Colonic mucosa (tissue), 4 donors: ENCODE results near the gene SV2A. TPM values are rescaled to one million over a fixed set of nuclear protein-coding genes. Genes with fewer than 3 reads are reported as not detected.
A peak's percentile ranks its signal among the peaks of the same experiment; 100 is the strongest.

ENCODE experiments used
- DNase-seq: peaks from one replicate; pipeline ENCODE4 v3.0.0-alpha.2; 2020
- H3K27ac ChIP-seq: fragments of 200-600 bp; one replicate; pipeline ENCODE4 v1.8.0; 2021
- H3K27me3 ChIP-seq: fragments of 200-600 bp; one replicate; pipeline ENCODE4 v1.8.0; 2021
- H3K36me3 ChIP-seq: fragments of 200-600 bp; one replicate; pipeline ENCODE4 v1.8.0; 2021
- H3K4me1 ChIP-seq: fragments of 200-600 bp; one replicate; pipeline ENCODE4 v1.8.0; 2021; ENCODE audit warnings: mild to moderate bottlenecking
- H3K4me3 ChIP-seq: fragments of 200-600 bp; one replicate; pipeline ENCODE4 v1.8.0; 2021
- H3K9ac ChIP-seq, 2 donors: one replicate each; pipeline ENCODE4 v1.7.0; 2013; ENCODE audit warnings: control low read depth in 2 of 2, low read depth in 2 of 2, low read length in 2 of 2
- H3K9me3 ChIP-seq: fragments of 200-600 bp; one replicate; pipeline ENCODE4 v1.8.0; 2021
- CTCF ChIP-seq: fragments of 200-600 bp; IDR thresholded peaks from one replicate; pipeline ENCODE4 v1.8.0; 2022; ENCODE audit warnings: antibody characterized with exemption, mild to moderate bottlenecking
- intact Hi-C: fragments of 100-400 bp; cut with DNase I; formaldehyde crosslinking; loops from one replicate; pipeline ENCODE4 v1.14.1; 2022
- total RNA-seq, 2 donors: library from RNA; stranded (reverse); fragmentation: NEBNext Ultra II Directional in 1 of 2; extraction: Animal tissue kit (Norgen Biotek cat#: 25700) in 1 of 2; gene quantifications; one replicate each; pipeline ENCODE4 v1.2.1, GENCODE V29; 2021
- donor health status: healthy.
- donor health status: DM: no; HTN: no; CAD: no.
- donor health status: DM: no; HTN: no; CAD: no.

Gene SV2A
- total RNA-seq, 2 donors from 2014 or later: 0.89 to 1.5 TPM

- H3K4me1 ChIP-seq: no peaks in the 10 kb centered on the region
- H3K36me3 ChIP-seq: no peaks in the 10 kb centered on the region
- no peak overlapping the region for H3K27ac ChIP-seq
- intact Hi-C loops: no loop called here
- TF ChIP-seq CTCF: no peak
- H3K9me3 ChIP-seq: no peaks in the 10 kb centered on the region
- H3K27me3 ChIP-seq: peaks cover 4% of the 10 kb centered on the region
- no peak overlapping the region for H3K4me3 ChIP-seq
- H3K9ac ChIP-seq: no peak overlapping the region
- DNase-seq: no peak
These were observed 2.0 kb downstream of the SV2A start for GRCh38 chr1:149915429-149916192.

GRCh38 chr1:149914545-149914944 is 3.1 kb downstream of the SV2A start:
- peaks cover 4% of the 10 kb centered on the region for H3K27me3 ChIP-seq
- TF ChIP-seq CTCF: no peak
- H3K9ac ChIP-seq: no peak overlapping the region
- no peak for DNase-seq
- H3K4me3 ChIP-seq: no peak overlapping the region
- no peaks in the 10 kb centered on the region for H3K9me3 ChIP-seq
- intact Hi-C loops: no loop called here
- no peak overlapping the region for H3K27ac ChIP-seq
- no peaks in the 10 kb centered on the region for H3K4me1 ChIP-seq
- no peaks in the 10 kb centered on the region for H3K36me3 ChIP-seq

- no peaks in the 10 kb centered on the region for H3K36me3 ChIP-seq
- no peaks in the 10 kb centered on the region for H3K4me1 ChIP-seq
- no peak overlapping the region for H3K9ac ChIP-seq
- no peak overlapping the region for H3K27ac ChIP-seq
- TF ChIP-seq CTCF: no peak
- no peaks in the 10 kb centered on the region for H3K9me3 ChIP-seq
- DNase-seq: no peak
- H3K4me3 ChIP-seq: no peak overlapping the region
- H3K27me3 ChIP-seq: no peaks in the 10 kb centered on the region
- intact Hi-C loops: no loop called here
These were observed 11.0 kb downstream of the SV2A start for GRCh38 chr1:149906570-149907075.

- intact Hi-C loops: no loop called here
- no peak for DNase-seq
- Histone ChIP-seq H3K9ac (no peak overlapping the region), H3K27ac (no peak overlapping the region), H3K9me3 (no peaks in the 10 kb centered on the region), H3K4me1 (no peaks in the 10 kb centered on the region), H3K36me3 (no peaks in the 10 kb centered on the region), H3K4me3 (no peak overlapping the region), H3K27me3 (no peaks in the 10 kb centered on the region)
- TF ChIP-seq CTCF: no peak
These were observed 13.7 kb downstream of the SV2A start for GRCh38 chr1:149903836-149904491.

GRCh38 chr1:149899460-149900284 is 18.0 kb downstream of the SV2A start, which contains the start of gene BOLA1:
Gene BOLA1, plus strand, starts transcription at chr1:149899568. Its CDS starts 492 bp downstream, at chr1:149900060.
- Histone ChIP-seq H3K36me3 (no peaks in the 10 kb centered on the region), H3K9ac (peak within 1 kb of the TSS; percentile 76 to 93), H3K9me3 (no peaks in the 10 kb centered on the region), H3K27ac (peak within 1 kb of the TSS; percentile 60), H3K27me3 (no peaks in the 10 kb centered on the region), H3K4me1 (no peaks in the 10 kb centered on the region), H3K4me3 (peak within 1 kb of the TSS; percentile 38)
- TF ChIP-seq CTCF: no peak
- DNase-seq: peak; percentile 95
- intact Hi-C loops: no loop called here
